CD4-positive, alpha-beta T cell treated with Interleukin-6 for 4 hours (primary cell): ENCODE measurements around the gene TBX2.

Source experiments
- DNase-seq: peaks from one replicate; pipeline ENCODE4 v3.0.0-alpha.2; 2020; ENCODE audit warnings: mixed read lengths

TBX2 gene

GRCh38 chr17:61369751-61370150 is 29.9 kb upstream of the TBX2 start:
- no peak for DNase-seq

- DNase-seq, result no peak
Measured at GRCh38 chr17:61371179-61371578, 28.5 kb upstream of the TBX2 start.

GRCh38 chr17:61371606-61372005 is 28.0 kb upstream of the TBX2 start:
- DNase-seq, result no peak

- DNase-seq, result no peak
Measured at GRCh38 chr17:61372436-61372835, 27.2 kb upstream of the TBX2 start.

- DNase-seq, result no peak
Measured at GRCh38 chr17:61376931-61377838, 22.5 kb upstream of the TBX2 start.

GRCh38 chr17:61378658-61379456 is 20.8 kb upstream of the TBX2 start:
- no peak for DNase-seq

- DNase-seq, result no peak
Measured at GRCh38 chr17:61379457-61380216, 20.0 kb upstream of the TBX2 start.

GRCh38 chr17:61380217-61380835 is 19.3 kb upstream of the TBX2 start:
- DNase-seq, result no peak

- DNase-seq, result no peak
Measured at GRCh38 chr17:61380836-61381525, 18.7 kb upstream of the TBX2 start.

- no peak for DNase-seq
Measured at GRCh38 chr17:61381537-61381936, 18.1 kb upstream of the TBX2 start.

GRCh38 chr17:61382796-61383688 is 16.6 kb upstream of the TBX2 start:
- no peak for DNase-seq

- DNase-seq, result no peak
Measured at GRCh38 chr17:61383689-61384201, 15.9 kb upstream of the TBX2 start.

GRCh38 chr17:61384354-61384691 is 15.3 kb upstream of the TBX2 start:
- DNase-seq, result no peak

GRCh38 chr17:61384692-61385576 is 14.7 kb upstream of the TBX2 start:
- DNase-seq, result no peak

- no peak for DNase-seq
Measured at GRCh38 chr17:61385577-61386236, 13.9 kb upstream of the TBX2 start.

GRCh38 chr17:61386251-61386650 is 13.4 kb upstream of the TBX2 start:
- DNase-seq, result no peak

- DNase-seq, result no peak
Measured at GRCh38 chr17:61387011-61387410, 12.6 kb upstream of the TBX2 start.

GRCh38 chr17:61387511-61388305 is 11.9 kb upstream of the TBX2 start:
- no peak for DNase-seq
